A673 (cell line): ENCODE measurements around the gene GPC1. TPM values are rescaled to one million over a fixed set of nuclear protein-coding genes. Genes with fewer than 3 reads are reported as not detected.

Source experiments
- BruUV-seq: library from RNA; stranded (reverse); fragments of 400-500 nt; replicated peaks from 2 replicates; lab custom pipeline; 2021; lab: Mats Ljungman, UMichigan
- CTCF ChIA-PET: fragments of 300-600 bp; sonication (Branson Sonifier 250); formaldehyde crosslinking; loops from one replicate; lab custom pipeline; 2022; ENCODE audit warnings: antibody characterized with exemption; lab: Charles Lee
- POLR2A ChIA-PET: fragments of 300-600 bp; sonication (Branson Sonifier 250); formaldehyde crosslinking; loops from one replicate; lab custom pipeline; 2022; ENCODE audit warnings: antibody characterized with exemption; ENCODE audit not compliant: low non-redundant PET; lab: Charles Lee
- DNase-seq: peaks from one replicate; pipeline ENCODE4 v3.0.0-alpha.2; 2015; ENCODE audit warnings: low spot score
- H3K27ac ChIP-seq: fragments of 200-600 bp; sonication (generic); 2 replicates; pipeline ENCODE4 v1.5.1; 2016; ENCODE audit warnings: mixed run types, low read depth, mild to moderate bottlenecking, mixed read lengths, antibody characterized with exemption, low read length; ENCODE audit not compliant: poor library complexity, severe bottlenecking
- H3K27me3 ChIP-seq: fragments of 200-600 bp; sonication (generic); replicated peaks from 2 replicates; pipeline ENCODE4 v1.6.1; 2017; ENCODE audit warnings: mixed run types, low read depth, mild to moderate bottlenecking, mixed read lengths, antibody characterized with exemption, low read length; ENCODE audit not compliant: insufficient read depth, poor library complexity
- H3K36me3 ChIP-seq: fragments of 200-600 bp; sonication (generic); 2 replicates; pipeline ENCODE4 v1.6.1; 2016; ENCODE audit warnings: mixed run types, mild to moderate bottlenecking, mixed read lengths, antibody characterized with exemption, low read length; ENCODE audit not compliant: insufficient read depth, poor library complexity, severe bottlenecking
- H3K4me1 ChIP-seq: fragments of 200-600 bp; sonication (generic); 2 replicates; pipeline ENCODE4 v1.6.1; 2017; ENCODE audit warnings: mixed run types, mild to moderate bottlenecking, mixed read lengths, antibody characterized with exemption, low read length; ENCODE audit not compliant: insufficient read depth, poor library complexity, severe bottlenecking
- H3K4me3 ChIP-seq: fragments of 200-600 bp; sonication (generic); 2 replicates; pipeline ENCODE4 v1.5.1; 2016; ENCODE audit warnings: low read depth, mixed run types, mild to moderate bottlenecking, mixed read lengths, low read length; ENCODE audit not compliant: poor library complexity, severe bottlenecking
- H3K9me3 ChIP-seq: fragments of 200-600 bp; sonication (generic); 2 replicates; pipeline ENCODE4 v1.6.1; 2016; ENCODE audit warnings: mixed run types, low read depth, mild to moderate bottlenecking, mixed read lengths, antibody characterized with exemption, low read length; ENCODE audit not compliant: poor library complexity, severe bottlenecking
- EZH2 ChIP-seq: fragments of 200-600 bp; sonication (generic); IDR thresholded peaks from 2 replicates; pipeline ENCODE4 v1.6.1; 2017; ENCODE audit warnings: borderline replicate concordance, low read depth, mild to moderate bottlenecking, mixed read lengths, antibody characterized with exemption, low read length; ENCODE audit not compliant: poor library complexity, severe bottlenecking
- intact Hi-C: fragments of 100-400 bp; cut with micrococcal nuclease; formaldehyde crosslinking; loops from one replicate; pipeline ENCODE4 v1.10.0; 2022; ENCODE audit not compliant: unreplicated experiment
- total RNA-seq: library from RNA; stranded (reverse); gene quantifications from 2 replicates; pipeline ENCODE4 v1.2.3, GENCODE V29; 2021
- TF ChIP-seq, protein P1 (sequence below): fragments of 300-800, 200-600 bp; sonication (generic); conservative IDR thresholded peaks from 2 replicates; pipeline ENCODE4 v1.5.1; 2017; ENCODE audit warnings: low read depth, mild to moderate bottlenecking, antibody characterized with exemption, low read length, moderate library complexity, mixed read lengths

Gene GPC1
- total RNA-seq, 1 experiment from 2014 or later = 21.2 TPM

- POLR2A ChIA-PET = no interaction called here
- no peak for TF ChIP-seq EZH2
- TF ChIP-seq, protein P1, sequence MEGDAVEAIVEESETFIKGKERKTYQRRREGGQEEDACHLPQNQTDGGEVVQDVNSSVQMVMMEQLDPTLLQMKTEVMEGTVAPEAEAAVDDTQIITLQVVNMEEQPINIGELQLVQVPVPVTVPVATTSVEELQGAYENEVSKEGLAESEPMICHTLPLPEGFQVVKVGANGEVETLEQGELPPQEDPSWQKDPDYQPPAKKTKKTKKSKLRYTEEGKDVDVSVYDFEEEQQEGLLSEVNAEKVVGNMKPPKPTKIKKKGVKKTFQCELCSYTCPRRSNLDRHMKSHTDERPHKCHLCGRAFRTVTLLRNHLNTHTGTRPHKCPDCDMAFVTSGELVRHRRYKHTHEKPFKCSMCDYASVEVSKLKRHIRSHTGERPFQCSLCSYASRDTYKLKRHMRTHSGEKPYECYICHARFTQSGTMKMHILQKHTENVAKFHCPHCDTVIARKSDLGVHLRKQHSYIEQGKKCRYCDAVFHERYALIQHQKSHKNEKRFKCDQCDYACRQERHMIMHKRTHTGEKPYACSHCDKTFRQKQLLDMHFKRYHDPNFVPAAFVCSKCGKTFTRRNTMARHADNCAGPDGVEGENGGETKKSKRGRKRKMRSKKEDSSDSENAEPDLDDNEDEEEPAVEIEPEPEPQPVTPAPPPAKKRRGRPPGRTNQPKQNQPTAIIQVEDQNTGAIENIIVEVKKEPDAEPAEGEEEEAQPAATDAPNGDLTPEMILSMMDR = no peak
- Histone ChIP-seq H3K27me3 (no peaks in the 10 kb centered on the region), H3K4me1 (no peaks in the 10 kb centered on the region), H3K9me3 (no peaks in the 10 kb centered on the region), H3K4me3 (no peak overlapping the region), H3K27ac (no peak overlapping the region), H3K36me3 (no peaks in the 10 kb centered on the region)
- CTCF ChIA-PET = no interaction called here
- BruUV-seq = no TSS peak
- no peak for DNase-seq
- intact Hi-C loops = no loop called here
These were observed 67.9 kb downstream of the GPC1 start for GRCh38 chr2:240503375-240503774.

- DNase-seq = no peak
- intact Hi-C loops = no loop called here
- H3K4me1 ChIP-seq = no peaks in the 10 kb centered on the region
- H3K4me3 ChIP-seq = no peak overlapping the region
- BruUV-seq = no TSS peak
- ChIA-PET POLR2A (no interaction called here), CTCF (no interaction called here)
- H3K27ac ChIP-seq = no peak overlapping the region
- H3K9me3 ChIP-seq = no peaks in the 10 kb centered on the region
- no peak for TF ChIP-seq EZH2
- TF ChIP-seq, protein P1 = no peak
- no peaks in the 10 kb centered on the region for H3K27me3 ChIP-seq
- H3K36me3 ChIP-seq = no peaks in the 10 kb centered on the region
These were observed 68.4 kb downstream of the GPC1 start for GRCh38 chr2:240503848-240504247.

DNA sequence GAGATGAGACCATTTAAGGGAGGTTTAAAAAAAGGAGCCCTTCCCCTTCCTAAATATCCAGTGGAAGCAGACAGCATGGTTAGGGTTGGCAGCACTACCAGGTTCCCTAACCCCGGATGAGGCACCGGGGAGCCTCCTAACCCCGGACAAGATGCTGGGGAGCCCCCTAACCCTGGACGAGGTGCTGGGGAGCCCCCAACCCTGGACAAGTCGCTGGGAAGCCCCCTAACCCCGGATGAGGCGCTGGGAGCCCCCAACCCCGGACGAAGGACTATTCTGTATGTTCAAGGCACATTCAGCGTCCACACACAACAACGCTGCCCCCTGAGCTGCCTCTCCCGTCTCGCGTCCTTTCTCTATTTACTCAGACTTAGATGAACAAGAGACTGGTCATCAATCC is 70.4 kb downstream of the GPC1 start:
- no peak for DNase-seq
- ChIA-PET POLR2A (no interaction called here), CTCF (interaction anchor here (0.6 kb wide), 1 partner anchor 857 kb away, joined by 3 read pairs; no protein-coding TSS in a partner anchor)
- Histone ChIP-seq H3K27ac (no peak overlapping the region), H3K27me3 (no peaks in the 10 kb centered on the region), H3K4me1 (no peaks in the 10 kb centered on the region), H3K4me3 (no peak overlapping the region), H3K9me3 (no peaks in the 10 kb centered on the region), H3K36me3 (no peaks in the 10 kb centered on the region)
- TF ChIP-seq, protein P1 = no peak
- no peak for TF ChIP-seq EZH2
- intact Hi-C loops = no loop called here
- BruUV-seq = no TSS peak
